WI38 (cell line): ENCODE results near the gene BCL2.

ENCODE experiments used
- H3K4me3 ChIP-seq: 2 replicates; pipeline ENCODE4 v1.5.1; 2011; ENCODE audit warnings: low read depth, mild to moderate bottlenecking, control low read depth, low read length
- CTCF ChIP-seq: IDR thresholded peaks from 2 replicates; pipeline ENCODE4 v1.5.1; 2012; ENCODE audit warnings: low read depth, mild to moderate bottlenecking, control low read depth, low read length

Gene BCL2

GRCh38 chr18:63131959-63132818, 187.4 kb downstream of the BCL2 start:
- H3K4me3 ChIP-seq, result no peak overlapping the region

GRCh38 chr18:63131106-63131958, 188.2 kb downstream of the BCL2 start:
- no peak overlapping the region for H3K4me3 ChIP-seq
- TF ChIP-seq CTCF, result peak; percentile 61

More at GRCh38 chr18:63131959-63132818, 187.4 kb downstream of the BCL2 start:
- TF ChIP-seq CTCF, result no peak

- TF ChIP-seq CTCF, result no peak
- H3K4me3 ChIP-seq, result no peak overlapping the region
These were observed 189.4 kb downstream of the BCL2 start for GRCh38 chr18:63130176-63130575.

GRCh38 chr18:63128237-63128974, 191.2 kb downstream of the BCL2 start:
- no peak for TF ChIP-seq CTCF

GRCh38 chr18:63126134-63127069, 193.2 kb downstream of the BCL2 start:
- H3K4me3 ChIP-seq, result no peak overlapping the region
- TF ChIP-seq CTCF, result no peak

More at GRCh38 chr18:63128237-63128974, 191.2 kb downstream of the BCL2 start:
- no peak overlapping the region for H3K4me3 ChIP-seq

- no peak overlapping the region for H3K4me3 ChIP-seq
- no peak for TF ChIP-seq CTCF
These were observed 198.9 kb downstream of the BCL2 start for GRCh38 chr18:63120620-63121019.
